Jurkat, Clone E6-1 (cell line): ENCODE data around the gene KIF19.

Experiments used
- DNase-seq: peaks from one replicate; pipeline ENCODE4 v3.0.0-alpha.2; 2011; ENCODE audit warnings: low read depth, low spot score
- H3K4me3 ChIP-seq: 2 replicates; pipeline ENCODE4 v1.5.1; 2011; ENCODE audit warnings: mild to moderate bottlenecking, low read length, control low read depth, moderate library complexity

KIF19 gene

DNA sequence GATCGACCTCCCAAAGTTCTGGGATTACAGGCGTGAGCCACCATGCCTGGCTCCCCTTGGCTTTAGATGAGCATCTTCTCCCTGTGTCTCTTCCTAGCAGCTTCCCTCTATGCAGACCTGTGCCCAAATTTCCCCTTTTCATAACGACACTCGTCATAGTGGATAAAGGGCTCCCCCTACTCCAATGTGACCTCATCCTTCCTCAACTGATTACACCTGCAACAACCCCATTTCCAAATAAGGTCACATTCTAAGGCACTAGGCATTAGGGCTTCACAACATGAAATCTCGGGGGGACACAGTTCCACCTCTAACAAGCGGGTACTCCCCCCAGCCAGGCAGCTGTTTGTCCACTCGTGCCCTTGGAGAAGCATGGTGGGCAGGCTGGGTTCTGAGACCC, 10.3 kb downstream of the KIF19 start:
- H3K4me3 ChIP-seq: no peak overlapping the region
- no peak for DNase-seq

DNA sequence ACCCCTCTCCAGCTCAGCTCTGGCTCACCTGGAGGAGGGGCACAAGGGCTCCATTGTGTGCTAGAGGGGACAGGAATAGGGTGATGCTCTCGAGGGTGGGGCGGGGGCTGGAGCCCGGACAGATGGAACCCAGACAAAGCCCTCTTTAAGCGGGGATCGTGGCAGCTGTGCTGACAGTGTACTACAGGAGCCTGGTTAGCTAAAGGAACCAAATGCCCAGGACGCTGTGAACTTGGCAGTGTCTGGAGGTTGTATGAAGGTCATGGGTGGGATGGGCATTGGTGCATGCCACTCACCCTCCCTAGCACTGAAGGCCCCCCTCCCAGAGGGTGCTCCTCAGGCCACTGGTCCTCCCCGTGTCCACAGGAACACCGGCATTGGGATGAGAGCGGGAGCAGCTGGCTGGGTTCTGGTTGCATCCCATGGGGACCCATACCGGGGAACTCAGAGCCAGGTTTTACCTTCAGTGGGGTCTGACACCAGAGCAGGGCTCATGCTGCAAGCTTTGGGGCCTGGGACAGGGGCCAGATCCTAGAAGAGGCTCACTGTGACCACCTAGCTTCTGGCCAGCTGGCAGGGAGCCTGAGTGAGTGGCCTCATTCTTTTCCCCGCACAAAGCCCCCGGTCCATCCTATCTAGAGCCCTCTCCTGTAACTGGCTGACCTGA, 11.9 kb downstream of the KIF19 start:
- DNase-seq: no peak

DNA sequence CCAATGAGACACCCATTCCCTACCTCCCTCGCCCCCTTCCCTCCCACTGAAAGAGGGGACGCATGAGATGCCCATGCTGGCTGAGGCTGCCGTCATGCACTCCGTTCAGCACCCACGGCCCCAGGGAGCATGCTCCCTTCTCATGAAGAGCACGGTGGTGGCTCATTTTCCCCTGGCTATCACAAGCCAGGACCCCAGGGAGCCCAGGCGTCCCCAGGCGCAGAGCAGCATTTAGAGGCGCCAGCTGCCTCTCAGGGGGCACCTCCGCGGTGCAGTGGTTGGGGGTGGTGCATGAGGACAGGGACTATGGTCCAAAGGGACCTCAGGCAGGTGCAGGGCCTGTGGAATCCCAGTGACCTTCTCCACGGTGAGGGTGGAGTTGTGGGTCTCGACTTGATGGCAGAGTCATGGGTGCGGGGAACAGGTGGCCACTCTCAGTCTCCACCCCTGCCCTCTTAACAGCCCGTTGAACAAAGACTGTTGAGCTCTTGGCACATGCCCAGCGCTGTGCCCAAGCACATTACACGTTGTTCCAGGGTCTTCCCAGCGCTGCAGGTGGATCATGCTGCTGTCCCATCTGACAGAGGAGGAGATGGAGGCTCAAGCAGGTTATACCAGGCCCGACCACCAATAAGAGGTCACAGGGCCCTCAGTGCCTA, 13.6 kb downstream of the KIF19 start:
- H3K4me3 ChIP-seq: no peak overlapping the region

More for the DNA sequence above, 11.9 kb downstream of the KIF19 start:
- H3K4me3 ChIP-seq: no peak overlapping the region

DNA sequence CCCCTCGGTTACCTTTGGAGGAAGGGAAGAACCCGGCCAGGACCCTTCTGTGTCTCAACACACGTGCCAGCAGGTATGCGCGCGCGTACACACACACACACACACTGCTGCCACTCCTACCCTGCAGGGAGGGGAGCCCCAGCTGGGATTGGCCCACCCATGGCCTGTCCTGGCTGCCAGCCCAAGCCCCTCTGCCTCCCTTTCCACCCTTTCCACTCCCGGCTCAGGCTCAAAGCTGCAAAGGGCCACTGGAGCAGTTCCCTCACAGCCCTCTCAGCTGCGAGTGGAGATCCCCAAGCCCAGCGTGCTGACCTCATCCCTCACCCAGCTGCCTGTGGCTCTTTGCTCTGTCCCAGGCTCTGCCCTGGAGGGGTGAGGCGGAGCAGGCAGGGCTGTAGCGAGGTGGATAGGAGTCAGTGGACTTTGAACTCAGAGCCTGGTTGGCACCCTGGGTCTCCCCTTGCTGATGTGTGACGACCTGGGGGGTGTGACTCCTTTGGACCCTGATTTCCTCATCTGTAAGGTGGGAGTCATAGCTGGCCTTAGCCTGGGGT, 14.5 kb downstream of the KIF19 start:
- H3K4me3 ChIP-seq: no peak overlapping the region
- no peak for DNase-seq

More for the DNA sequence above, 13.6 kb downstream of the KIF19 start:
- no peak for DNase-seq

DNA sequence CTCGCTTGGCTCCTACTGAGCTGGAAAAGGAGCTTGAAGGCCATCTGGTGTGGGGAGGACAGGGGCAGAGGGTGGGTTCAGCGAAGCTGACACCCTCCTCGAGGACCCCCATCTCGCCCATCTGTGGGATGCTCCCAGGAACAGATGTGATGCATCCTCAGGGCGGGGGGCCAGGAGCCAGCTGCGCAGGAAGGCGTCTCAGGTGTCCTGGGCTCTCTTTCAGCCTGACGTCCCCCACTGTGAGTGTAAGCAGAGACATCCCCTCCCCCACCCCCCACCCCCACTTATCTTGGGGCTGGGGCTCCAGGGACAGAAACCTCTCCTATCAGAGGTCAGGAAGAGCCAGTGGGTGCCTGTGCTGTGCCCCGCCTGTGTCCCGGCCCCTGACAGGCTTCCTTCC, 16.2 kb downstream of the KIF19 start:
- no peak overlapping the region for H3K4me3 ChIP-seq
- DNase-seq: no peak

DNA sequence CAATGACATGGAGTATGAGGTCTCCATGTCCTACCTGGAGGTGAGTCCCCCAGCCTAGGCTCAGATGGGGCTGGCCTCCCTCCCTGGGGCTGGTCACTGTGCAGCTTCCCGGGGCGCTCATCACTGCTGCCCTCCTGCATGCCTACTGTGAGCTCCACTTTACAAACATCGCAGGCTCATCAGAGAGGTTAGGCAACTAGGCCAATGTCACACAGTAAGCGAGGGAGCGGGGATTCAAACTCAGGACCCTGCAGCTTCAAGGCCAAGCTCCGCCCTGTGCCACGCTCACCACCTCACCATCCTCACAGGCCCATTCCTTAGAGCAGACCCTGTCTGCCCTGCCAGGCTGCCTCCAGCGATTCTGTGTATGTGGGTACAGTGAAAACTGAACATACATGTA, 17.1 kb downstream of the KIF19 start:
- H3K4me3 ChIP-seq: no peak overlapping the region
- DNase-seq: no peak

DNA sequence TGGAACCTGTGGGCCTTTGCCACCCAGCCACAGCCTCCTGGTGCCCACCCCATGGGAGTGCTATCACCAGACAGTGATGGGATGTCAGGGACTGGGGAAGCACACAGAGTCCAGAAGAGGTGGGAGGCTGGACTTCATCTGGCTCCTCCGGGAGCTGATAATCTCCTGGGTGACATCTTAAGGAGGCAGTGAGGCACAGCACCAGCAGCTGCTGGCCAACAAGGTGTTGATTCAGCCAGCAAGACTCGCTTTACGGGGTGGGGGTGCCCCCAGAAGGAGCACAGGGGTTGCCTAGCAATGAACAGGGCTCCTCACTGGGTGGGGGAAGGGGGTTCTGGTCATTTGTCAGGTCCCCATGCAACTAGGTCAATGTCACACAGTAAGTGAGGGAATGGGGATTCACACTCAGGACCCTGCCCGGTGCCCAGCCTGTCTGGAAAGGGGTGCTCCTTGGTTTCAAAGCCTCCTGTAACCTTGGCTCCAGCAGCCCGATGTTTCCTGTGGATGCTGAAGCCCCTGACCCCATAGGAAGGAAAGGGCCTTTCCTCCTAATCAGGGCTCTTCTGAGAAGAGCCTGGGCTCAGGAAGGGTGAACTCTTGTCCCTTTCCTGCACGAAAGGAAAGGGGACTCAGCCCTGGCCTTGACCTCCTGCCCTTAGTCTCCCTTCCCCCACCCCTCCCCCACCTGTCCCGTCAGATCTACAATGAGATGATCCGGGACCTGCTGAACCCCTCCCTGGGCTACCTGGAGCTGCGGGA, 17.7 kb downstream of the KIF19 start:
- no peak overlapping the region for H3K4me3 ChIP-seq
- DNase-seq: no peak

DNA sequence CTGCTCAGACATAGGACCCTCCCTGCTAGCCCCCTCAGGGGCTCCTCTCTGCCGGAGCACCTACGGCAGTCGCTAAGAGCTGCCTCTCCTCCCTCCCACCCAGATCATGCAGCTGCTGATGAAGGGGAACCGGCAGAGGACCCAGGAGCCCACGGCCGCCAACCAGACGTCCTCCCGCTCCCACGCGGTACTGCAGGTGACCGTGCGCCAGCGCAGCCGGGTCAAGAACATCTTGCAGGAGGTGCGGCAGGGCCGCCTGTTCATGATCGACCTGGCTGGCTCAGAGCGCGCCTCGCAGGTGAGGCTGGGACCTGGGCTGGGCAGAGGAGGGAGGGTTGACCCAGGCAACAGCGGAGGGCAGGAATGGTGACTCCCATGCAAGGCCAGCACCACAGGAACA, 18.6 kb downstream of the KIF19 start:
- DNase-seq: no peak

DNA sequence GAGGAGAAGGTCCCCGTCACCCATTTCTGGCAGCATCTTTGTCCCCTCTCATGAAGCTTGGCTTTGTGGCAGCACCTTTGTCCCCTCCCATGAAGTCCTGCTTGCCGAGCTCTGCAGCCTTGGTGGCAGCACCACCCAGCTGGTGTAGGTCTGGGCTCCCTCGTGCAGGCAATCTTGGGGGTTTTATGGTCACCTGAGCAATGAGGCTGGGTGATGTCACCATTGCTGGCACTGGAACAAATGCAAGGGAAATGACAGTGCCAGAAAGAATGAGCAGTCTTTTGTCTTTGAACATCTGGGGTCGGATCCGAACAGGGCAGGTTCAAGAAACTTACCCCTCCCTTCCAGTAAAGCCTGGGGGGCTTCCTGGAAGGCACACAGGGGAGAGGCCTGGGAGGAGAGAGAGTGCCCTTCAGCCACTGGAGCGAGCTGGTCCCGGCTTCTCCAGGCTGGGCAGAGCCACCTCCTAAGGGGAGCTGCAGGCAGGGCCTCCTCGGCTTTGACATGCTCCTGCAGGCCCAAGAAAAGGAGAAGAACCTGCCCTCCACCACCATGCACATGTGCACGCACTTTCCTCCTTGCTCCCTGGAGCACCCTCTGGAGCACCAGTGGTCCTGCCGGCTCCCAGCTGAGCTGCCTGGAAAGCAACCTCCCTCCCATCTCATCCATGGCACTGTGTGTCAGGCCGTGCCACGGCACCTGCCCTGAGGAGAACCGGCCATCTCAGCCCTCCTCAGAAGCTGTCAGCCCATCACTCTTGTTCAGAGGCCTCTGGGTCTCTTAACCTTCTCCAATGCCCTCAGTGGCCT, 19.6 kb downstream of the KIF19 start:
- no peak overlapping the region for H3K4me3 ChIP-seq
- no peak for DNase-seq

More for the DNA sequence above, 18.6 kb downstream of the KIF19 start:
- H3K4me3 ChIP-seq: no peak overlapping the region

DNA sequence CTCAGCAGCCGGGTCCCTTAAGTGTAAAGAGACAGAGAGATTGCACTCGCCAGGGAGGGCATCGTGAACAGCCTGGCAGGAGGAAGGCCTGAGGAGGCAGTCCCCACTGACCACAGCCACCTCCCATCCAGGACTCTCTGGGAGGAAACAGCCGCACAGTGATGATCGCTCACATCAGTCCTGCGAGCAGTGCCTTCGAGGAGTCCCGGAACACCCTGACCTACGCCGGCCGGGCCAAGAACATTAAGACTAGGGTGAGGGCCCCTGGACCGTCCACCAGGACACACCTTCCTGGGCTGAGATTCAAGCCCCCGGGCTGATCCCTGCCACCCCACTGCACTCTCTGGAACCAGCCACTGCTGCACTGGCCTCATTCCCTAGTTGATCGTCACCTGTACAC, 21.6 kb downstream of the KIF19 start:
- H3K4me3 ChIP-seq: no peak overlapping the region
- DNase-seq: no peak

DNA sequence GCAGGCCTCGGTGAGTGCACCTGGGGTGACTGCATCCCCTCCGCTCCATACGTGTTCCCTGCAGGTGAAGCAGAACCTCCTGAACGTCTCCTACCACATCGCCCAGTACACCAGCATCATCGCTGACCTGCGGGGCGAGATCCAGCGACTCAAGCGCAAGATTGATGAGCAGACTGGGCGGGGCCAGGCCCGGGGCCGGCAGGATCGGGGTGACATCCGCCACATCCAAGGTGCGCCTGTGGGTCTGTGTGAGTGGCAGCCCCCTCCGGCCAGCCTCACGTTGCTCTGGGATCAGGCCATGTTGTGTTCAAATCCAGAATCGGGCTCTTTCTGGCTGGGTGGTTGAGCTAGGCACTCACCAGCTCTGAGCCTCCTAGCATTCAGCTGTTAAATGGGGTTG, 23.1 kb downstream of the KIF19 start:
- H3K4me3 ChIP-seq: no peak overlapping the region
- no peak for DNase-seq

DNA sequence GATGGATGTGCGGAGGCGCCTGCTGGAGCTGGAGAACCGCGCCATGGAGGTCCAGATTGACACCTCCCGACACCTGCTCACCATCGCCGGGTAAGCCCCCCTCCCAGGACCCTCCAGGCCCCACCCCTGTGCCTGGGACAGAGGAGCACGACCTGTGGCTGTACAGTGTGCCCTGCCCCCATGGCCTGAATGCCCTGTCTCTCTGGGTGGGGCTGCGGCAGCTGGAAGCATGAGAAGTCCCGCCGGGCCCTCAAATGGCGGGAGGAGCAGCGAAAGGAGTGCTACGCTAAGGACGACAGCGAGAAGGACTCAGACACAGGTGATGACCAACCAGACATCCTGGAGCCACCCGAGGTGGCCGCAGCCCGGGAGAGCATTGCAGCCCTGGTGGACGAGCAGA, 24.5 kb downstream of the KIF19 start:
- DNase-seq: no peak
- no peak overlapping the region for H3K4me3 ChIP-seq

DNA sequence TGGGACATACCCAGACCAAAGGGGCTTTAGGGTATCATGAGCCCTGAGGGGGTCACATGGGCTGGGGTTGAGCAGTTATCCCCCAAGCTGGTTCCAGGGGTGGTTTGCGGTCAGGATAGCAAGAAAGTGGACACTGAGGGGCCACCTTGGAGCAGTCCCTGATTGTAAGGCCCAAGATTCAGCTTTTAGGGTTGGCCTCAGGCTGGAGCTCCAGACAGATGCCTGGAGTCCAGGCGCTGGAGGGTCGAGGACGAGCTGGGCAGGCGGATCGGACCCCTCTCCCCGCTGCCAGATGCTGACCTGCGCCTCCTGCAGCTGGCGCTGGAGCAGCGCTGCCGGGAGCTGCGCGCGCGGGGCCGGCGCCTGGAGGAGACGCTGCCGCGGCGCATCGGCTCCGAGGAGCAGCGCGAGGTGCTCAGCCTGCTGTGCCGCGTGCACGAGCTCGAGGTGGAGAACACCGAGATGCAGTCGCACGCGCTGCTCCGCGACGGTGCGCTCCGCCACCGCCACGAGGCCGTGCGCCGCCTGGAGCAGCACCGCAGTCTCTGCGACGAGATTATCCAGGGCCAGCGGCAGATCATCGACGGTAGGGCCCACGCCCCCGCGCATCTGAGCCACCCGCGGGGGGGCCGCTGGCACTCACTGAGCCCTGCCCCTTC, 25.7 kb downstream of the KIF19 start:
- H3K4me3 ChIP-seq: no peak overlapping the region
- no peak for DNase-seq

DNA sequence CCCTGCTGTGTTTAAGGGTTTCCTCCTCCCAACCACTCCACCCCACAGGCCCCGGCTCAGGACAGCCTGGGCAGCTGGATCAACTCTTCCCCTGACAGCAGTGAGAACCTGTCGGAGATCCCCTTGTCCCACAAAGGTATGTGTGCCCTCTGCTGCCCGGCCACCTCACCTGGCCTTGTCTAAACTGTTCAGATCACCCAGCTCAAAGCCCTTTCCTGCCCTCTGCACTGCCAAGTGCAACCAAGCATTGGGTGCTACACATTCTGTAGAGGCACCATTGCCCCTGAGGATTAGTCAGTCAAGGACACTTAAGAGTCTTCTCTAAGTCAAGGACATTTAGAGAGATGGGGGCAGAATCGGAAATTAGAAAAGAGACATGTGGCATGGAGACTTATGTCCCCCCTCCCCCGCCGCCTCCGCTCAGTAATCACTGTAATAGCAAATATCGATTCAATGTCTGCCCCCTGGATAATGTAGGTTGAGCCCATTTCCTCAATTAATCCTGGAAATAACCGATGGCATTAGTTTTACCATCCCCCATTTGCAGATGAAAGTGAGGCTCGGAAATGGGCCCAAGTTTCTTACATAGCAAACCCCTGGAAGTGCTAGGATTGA, 27.5 kb downstream of the KIF19 start:
- no peak for DNase-seq
- H3K4me3 ChIP-seq: no peak overlapping the region

DNA sequence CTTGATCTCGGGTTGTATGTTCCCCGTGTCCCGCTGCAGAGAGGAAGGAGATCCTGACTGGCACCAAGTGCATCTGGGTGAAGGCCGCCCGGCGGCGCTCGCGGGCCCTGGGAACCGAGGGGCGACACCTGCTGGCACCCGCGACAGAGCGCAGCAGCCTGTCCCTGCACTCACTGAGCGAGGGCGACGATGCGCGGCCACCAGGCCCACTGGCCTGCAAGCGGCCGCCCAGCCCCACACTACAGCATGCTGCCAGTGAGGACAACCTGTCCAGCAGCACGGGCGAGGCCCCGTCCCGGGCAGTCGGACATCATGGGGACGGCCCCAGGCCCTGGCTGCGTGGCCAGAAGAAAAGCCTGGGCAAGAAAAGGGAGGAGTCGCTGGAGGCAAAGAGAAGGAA, 28.1 kb downstream of the KIF19 start:
- DNase-seq: no peak
- no peak overlapping the region for H3K4me3 ChIP-seq

DNA sequence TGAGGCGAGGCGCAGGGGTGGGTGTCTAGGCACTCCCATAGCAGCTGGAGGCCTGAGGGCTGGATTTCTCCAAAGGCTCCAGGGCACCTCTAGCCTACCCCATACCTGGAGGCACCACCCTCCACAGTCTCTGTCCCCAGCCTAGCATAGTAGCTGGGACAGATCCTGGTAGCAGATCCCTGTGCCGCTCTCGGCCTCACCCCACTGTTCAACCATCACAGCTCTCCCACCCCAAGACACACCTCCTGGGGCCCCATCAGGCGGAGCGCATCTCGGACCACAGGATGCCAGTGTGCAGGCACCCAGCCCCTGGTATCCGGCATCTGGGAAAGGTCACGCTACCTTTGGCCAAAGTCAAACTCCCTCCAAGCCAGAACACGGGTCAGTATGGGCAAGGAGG, 28.5 kb downstream of the KIF19 start:
- no peak for DNase-seq
- H3K4me3 ChIP-seq: no peak overlapping the region

DNA sequence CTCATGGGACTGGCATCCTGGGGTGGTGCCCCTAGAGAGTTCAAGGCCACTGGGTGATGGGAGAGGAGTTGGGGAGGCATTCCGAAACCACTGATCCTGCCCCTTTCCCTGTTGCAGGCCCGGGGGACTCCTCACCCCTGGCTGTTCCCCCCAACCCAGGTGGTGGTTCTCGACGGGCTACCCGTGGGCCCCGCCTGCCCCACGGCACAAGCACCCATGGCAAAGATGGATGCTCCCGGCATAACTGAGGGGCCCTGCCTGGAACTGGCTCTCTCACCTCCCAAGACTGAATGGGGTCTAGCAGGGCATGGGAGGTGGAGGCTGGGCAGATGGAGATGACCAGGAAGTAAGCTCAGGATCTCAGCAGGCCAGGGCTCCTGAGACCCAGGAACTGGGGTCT, 29.0 kb downstream of the KIF19 start:
- no peak overlapping the region for H3K4me3 ChIP-seq
- DNase-seq: no peak

DNA sequence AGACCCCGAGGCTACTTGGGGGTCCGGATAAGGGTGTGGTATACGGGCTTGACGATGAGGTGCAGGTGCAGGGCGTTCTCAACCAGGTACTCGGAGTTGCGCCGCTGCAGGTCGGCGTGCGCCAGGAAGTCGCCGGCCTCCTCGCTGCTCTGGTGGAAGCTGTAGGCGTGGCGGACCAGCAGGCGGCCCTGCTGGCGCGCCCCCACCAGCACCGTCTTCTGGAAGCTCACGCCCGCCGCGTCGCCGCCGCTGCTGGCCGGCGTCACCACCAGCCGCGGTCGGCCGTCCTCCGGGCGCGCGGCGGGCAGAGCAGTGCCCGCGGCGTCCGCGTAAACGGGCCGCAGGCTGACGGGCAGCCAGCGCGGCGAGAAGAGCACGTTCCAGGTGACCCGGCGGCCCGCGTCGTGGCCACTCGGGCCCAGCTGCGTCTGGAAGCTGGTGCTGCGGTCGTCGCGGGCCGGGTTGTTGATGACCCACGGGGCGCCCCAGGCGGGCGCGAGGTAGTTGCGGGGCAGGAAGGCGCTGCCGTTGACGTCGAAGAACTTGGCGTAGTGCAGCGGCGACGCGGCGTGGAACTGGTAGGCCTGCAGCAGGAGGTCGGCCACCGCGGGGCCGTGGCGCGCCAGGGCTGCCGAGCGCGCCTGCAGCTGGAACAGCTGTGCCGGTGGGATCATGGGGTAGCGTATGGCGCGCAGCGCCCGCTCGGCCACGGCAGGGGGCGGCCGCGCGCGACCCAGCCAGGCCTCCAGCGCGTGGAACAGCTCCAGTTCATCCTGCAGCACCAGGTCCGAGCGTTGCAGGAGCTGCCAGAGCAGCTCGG, 30.8 kb downstream of the KIF19 start:
- no peak overlapping the region for H3K4me3 ChIP-seq
- DNase-seq: no peak
